Prostate gland (tissue), 2 donors: Measurements from ENCODE around the gene NOSIP. TPM values are rescaled to one million over a fixed set of nuclear protein-coding genes. Genes with fewer than 3 reads are reported as not detected.
A peak's percentile ranks its signal among the peaks of the same experiment; 100 is the strongest.

Source experiments
- DNase-seq: peaks from one replicate; pipeline ENCODE4 v3.0.0-alpha.2; 2019; ENCODE audit warnings: low spot score
- H3K27ac ChIP-seq, 2 donors: fragments of 200-600 bp; sonication (generic); 2 replicates each; pipeline ENCODE4 v1.5.1; 2017 to 2019
- H3K27me3 ChIP-seq: fragments of 200-600 bp; sonication (generic); replicated peaks from 2 replicates; pipeline ENCODE4 v1.5.1; 2019; ENCODE audit not compliant: insufficient read depth
- H3K36me3 ChIP-seq, 2 donors: fragments of 200-600 bp; sonication (generic); 1 replicate in 1 of 2; 2 replicates in 1 of 2; pipeline versions ENCODE4 v1.5.1 to v1.8.1; 2017 to 2019
- H3K4me1 ChIP-seq: fragments of 200-600 bp; sonication (generic); replicated peaks from 2 replicates; pipeline ENCODE4 v1.5.1; 2019
- H3K4me3 ChIP-seq, 2 donors: fragments of 200-600 bp; sonication (generic); 2 replicates each; pipeline ENCODE4 v1.5.1; 2017 to 2019
- H3K9me3 ChIP-seq: fragments of 200-600 bp; sonication (generic); 2 replicates; pipeline ENCODE4 v1.5.1; 2017
- POLR2A ChIP-seq: fragments of 450-650 bp; IDR thresholded peaks from one replicate; pipeline ENCODE4 v1.6.1; 2016; ENCODE audit warnings: antibody characterized with exemption, mild to moderate bottlenecking
- POLR2AphosphoS5 ChIP-seq: sonication (generic); formaldehyde crosslinking; IDR thresholded peaks from one replicate; pipeline ENCODE4 v1.6.1; 2017; ENCODE audit warnings: antibody characterized with exemption
- WGBS: methylation state at CpG from one replicate; pipeline ENCODE4 v1.1.5; 2018; 5-methylcytosine and 5-hydroxymethylcytosine counted together
- intact Hi-C: fragments of 100-400 bp; cut with DNase I; formaldehyde crosslinking; loops from one replicate; pipeline ENCODE4 v1.14.2; 2022
- total RNA-seq, 2 donors: library from RNA; depleted of rRNA; stranded (reverse); fragments of >200 nt; gene quantifications; one replicate each; pipeline ENCODE4 v1.1.0, GENCODE V29; 2016
- TF ChIP-seq, protein P1 (sequence below), 4 experiments: fragments of 200-600 bp in 2 of 4; fragments of 450-650 bp in 2 of 4; sonication (generic) in 2 of 4; IDR thresholded peaks; 1 replicate in 3 of 4; 2 replicates in 1 of 4; pipeline ENCODE4 v1.5.1; 2016 to 2019; ENCODE audit warnings: antibody characterized with exemption in 4 of 4, mild to moderate bottlenecking in 2 of 4, moderate library complexity in 2 of 4

Gene NOSIP
- total RNA-seq, 2 donors from 2014 or later, result 62.9 to 91.7 TPM

DNA sequence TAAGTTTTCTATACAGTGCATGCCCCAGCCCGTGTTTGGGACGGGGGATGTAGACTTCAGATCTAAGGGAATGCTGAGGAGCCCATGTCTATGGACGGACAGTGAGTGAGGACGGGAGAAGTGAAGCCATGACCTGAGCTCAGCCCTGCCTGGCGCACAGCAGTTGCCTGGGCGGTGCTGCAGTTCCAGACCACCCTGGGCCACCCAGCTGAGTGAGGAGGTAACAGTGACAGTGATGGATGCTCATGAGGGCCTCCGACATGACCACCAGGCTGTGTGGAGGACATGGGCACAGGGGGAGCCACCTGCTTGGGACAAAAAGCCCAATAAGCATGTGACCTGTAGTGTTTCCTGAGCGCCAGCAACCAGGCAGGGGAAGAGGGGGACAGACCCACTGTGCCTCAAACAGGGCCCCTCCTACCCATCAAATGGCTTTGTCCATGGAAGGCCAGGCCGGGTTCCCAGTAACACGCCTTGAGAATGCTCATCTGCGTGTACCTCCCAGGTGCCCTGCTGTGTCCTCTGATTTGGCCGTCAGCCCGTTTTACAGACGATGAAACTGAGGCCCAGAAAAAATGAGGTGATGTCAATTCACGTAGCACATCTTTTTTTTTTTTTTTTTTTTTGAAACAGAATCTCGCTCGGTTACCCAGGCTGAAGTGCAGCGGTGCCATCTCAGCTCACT lies 22.6 kb downstream of the NOSIP start:
- no peak overlapping the region for H3K4me3 ChIP-seq
- H3K9me3 ChIP-seq, result no peaks in the 10 kb centered on the region
- H3K27ac ChIP-seq, result no peak overlapping the region
- no peak for DNase-seq
- H3K36me3 ChIP-seq, result peaks cover 8 to 10% of the 10 kb centered on the region in 2 donors
- TF ChIP-seq POLR2A (no peak), POLR2AphosphoS5 (no peak)
- TF ChIP-seq, protein P1, sequence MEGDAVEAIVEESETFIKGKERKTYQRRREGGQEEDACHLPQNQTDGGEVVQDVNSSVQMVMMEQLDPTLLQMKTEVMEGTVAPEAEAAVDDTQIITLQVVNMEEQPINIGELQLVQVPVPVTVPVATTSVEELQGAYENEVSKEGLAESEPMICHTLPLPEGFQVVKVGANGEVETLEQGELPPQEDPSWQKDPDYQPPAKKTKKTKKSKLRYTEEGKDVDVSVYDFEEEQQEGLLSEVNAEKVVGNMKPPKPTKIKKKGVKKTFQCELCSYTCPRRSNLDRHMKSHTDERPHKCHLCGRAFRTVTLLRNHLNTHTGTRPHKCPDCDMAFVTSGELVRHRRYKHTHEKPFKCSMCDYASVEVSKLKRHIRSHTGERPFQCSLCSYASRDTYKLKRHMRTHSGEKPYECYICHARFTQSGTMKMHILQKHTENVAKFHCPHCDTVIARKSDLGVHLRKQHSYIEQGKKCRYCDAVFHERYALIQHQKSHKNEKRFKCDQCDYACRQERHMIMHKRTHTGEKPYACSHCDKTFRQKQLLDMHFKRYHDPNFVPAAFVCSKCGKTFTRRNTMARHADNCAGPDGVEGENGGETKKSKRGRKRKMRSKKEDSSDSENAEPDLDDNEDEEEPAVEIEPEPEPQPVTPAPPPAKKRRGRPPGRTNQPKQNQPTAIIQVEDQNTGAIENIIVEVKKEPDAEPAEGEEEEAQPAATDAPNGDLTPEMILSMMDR (IDR thresholded peaks at IDR 0.05), result no peak
- H3K27me3 ChIP-seq, result no peaks in the 10 kb centered on the region
- H3K4me1 ChIP-seq, result no peaks in the 10 kb centered on the region
- intact Hi-C loops, result no loop called here
- WGBS, result 91% methylated on average over 18 of the region's 18 CpGs

DNA sequence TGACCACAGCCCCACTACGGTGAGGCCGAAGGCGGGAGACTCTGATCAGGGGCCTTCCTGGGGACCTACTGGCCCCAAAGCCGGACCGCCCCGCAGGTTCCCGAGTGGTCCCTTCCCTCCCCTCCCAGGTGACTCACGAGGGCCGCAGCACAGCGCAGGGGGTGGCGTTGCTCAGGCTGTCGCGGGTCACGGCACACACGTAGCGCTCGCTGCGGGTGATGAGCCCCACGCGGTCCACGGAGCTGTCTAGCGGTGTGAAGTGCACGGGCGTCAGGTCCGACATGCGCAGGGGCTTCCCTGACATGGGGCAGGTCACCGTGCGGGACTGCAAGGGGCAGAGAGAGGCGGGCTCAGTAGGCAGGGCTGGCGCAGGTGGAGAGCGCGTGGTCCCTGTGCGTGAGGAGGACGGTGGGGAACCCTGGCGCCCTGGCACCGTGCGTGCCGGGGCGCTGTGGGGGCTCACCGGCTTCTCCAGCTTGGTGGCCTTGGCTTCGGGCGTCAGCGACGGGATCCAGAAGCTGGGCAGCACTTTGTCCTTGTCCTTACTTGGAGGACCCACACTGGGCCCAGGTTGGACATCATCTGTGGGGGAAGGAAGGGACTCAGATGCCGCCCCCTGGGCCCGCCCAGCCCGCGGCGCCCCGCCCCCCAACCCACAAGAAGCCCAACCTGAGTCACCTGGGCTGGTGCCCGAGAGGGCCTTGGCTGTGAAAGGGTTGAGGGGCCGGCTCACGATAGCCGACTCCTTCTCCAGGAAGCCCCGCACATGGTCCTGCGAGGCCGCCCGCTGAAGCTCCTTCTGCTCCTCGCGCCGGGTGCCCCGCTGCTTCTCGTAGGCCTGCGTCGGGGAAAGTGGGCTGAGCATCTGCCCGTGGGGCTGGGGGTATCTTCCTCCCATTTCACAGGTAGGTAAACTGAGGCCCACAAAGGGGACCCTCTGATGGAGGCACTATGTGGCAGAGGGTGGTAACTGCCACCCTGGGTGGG lies 23.7 kb downstream of the NOSIP start:
- Histone ChIP-seq H3K27ac (no peak overlapping the region), H3K4me3 (no peak overlapping the region), H3K9me3 (no peaks in the 10 kb centered on the region), H3K4me1 (no peaks in the 10 kb centered on the region), H3K36me3 (peaks cover 8 to 10% of the 10 kb centered on the region in 2 donors), H3K27me3 (no peaks in the 10 kb centered on the region)
- no peak for DNase-seq
- TF ChIP-seq POLR2A (no peak), POLR2AphosphoS5 (no peak)
- TF ChIP-seq, protein P1 (IDR thresholded peaks at IDR 0.05), result no peak
- intact Hi-C loops, result no loop called here
- 86% methylated on average over 66 of the region's 66 CpGs for WGBS

- DNase-seq, result no peak
- no peaks in the 10 kb centered on the region for H3K4me1 ChIP-seq
- no peaks in the 10 kb centered on the region for H3K9me3 ChIP-seq
- no peak overlapping the region for H3K27ac ChIP-seq
- intact Hi-C loops, result no loop called here
- no peaks in the 10 kb centered on the region for H3K27me3 ChIP-seq
- H3K4me3 ChIP-seq, result no peak overlapping the region
- peaks cover 8 to 10% of the 10 kb centered on the region in 2 donors for H3K36me3 ChIP-seq
- 82% methylated on average over 49 of the region's 53 CpGs for WGBS
- TF ChIP-seq, protein P1 (IDR thresholded peaks at IDR 0.05), result no peak
- no peak for TF ChIP-seq POLR2A
- TF ChIP-seq POLR2AphosphoS5, result no peak
These were observed 24.6 kb downstream of the NOSIP start for GRCh38 chr19:49555600-49556411.

DNA sequence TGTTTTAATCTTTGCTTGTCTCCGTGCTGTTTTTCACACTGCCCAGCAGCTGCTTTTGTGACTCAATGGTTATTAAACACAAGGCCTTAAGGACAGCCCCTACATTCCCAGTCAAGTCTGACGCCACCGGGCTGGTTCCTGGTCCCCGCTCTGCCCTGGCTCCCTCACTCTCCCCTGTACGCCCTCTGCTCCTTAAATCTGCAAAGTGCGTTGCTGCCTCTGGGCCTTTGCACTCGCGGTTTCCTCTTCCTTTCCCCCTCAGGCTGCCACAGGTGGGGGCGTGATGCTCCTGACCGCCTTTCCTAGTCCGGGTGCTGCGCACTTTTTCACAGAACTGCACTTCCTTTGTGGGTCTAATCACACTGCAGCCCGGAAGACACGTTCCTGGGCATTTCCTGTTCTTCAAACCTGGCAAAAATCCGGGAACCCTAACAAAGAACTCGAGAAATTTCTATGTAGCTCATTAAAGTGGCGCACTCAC lies 25.6 kb downstream of the NOSIP start:
- TF ChIP-seq, protein P1 (IDR thresholded peaks at IDR 0.05), result no peak
- no peak for TF ChIP-seq POLR2A
- peak; percentile 26 for TF ChIP-seq POLR2AphosphoS5
- Histone ChIP-seq H3K27me3 (no peaks in the 10 kb centered on the region), H3K4me3 (no peak overlapping the region), H3K9me3 (no peaks in the 10 kb centered on the region), H3K4me1 (no peaks in the 10 kb centered on the region), H3K27ac (no peak overlapping the region), H3K36me3 (peaks cover 8 to 10% of the 10 kb centered on the region in 2 donors)
- DNase-seq, result no peak
- WGBS, result 77% methylated on average over 17 of the region's 17 CpGs
- intact Hi-C loops, result no loop called here
